Measurements from ENCODE around the gene TINAGL1.
"Not testable (repeated sequence)": the region's sequence is repeated elsewhere in the genome, so short reads cannot be mapped to it uniquely, and the experiment has no call there.

TINAGL1 gene

DNA sequence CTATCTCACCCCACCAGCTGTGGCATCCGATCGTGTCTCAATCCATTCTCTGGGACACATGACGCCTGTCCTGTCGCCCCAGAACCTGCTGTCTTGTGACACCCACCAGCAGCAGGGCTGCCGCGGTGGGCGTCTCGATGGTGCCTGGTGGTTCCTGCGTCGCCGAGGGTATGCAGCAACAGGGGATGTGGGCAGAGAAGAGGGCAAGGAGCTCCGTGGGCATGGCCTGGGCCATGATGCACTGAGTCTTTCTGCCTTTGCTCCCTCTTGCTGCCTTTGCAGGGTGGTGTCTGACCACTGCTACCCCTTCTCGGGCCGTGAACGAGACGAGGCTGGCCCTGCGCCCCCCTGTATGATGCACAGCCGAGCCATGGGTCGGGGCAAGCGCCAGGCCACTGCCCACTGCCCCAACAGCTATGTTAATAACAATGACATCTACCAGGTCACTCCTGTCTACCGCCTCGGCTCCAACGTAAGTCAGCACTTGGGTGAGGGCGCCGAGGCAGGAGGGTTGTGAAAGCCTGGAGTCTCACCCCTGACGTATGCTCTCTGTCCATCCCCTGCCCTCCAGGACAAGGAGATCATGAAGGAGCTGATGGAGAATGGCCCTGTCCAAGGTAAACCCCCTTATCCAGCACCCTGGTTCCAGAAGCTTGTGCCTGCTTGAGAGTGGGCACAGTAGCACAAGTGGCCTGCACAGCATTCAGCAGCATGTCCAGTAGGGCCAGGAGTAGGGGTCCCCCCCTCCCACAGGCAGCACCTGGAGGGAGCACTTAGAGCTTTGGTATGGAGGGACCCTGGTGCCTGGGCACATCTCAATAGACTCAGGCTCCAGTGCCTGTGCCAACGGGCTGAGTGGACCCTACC is 8.8 kb downstream of the TINAGL1 start:
- DNase-seq, result no peak

DNA sequence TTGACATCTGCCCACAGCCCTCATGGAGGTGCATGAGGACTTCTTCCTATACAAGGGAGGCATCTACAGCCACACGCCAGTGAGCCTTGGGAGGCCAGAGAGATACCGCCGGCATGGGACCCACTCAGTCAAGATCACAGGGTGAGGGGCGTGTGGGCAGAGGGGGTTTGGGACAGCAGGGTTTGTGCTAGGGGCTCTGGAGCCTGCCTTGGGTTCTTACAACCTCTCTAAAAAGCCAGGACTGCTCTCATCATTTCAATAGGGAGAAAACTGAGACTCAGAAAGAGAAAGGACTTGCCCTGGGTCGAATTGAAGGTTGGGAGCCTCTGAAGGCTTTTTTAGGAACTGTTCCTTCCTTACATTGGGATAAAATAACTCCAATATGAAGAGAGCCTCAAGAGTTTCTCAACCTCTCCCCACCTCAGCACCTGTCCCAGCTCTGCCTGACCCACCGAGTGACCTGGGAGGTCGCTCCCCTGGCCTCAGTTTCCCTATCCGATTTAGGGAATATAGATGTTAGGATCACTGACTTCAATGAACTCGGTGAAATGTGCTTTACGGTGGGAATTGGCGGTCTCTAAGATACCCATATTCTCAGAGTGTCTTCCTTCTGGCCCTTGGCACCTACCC is 9.5 kb downstream of the TINAGL1 start:
- no peak for DNase-seq

- DNase-seq, result no peak
Observed at GRCh38 chr1:31586376-31587327, 10.3 kb downstream of the TINAGL1 start.

DNA sequence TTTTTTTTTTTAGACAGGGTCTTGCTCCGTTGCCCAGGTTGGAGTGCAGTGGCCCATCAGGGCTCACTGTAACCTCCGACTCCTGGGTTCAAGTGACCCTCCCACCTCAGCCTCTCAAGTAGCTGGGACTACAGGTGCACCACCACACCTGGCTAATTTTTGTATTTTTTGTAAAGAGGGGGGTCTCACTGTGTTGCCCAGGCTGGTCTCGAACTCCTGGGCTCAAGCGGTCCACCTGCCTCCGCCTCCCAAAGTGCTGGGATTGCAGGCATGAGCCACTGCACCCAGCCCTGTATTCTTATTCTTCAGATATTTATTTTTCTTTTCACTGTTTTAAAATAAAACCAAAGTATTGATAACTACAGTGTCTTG is 11.0 kb downstream of the TINAGL1 start:
- DNase-seq, result not testable (repeated sequence)

GRCh38 chr1:31587720-31588423 is 11.6 kb downstream of the TINAGL1 start:
- peak; percentile 29 for DNase-seq

- no peak for DNase-seq
Observed at GRCh38 chr1:31588751-31589515, 12.6 kb downstream of the TINAGL1 start.

DNA sequence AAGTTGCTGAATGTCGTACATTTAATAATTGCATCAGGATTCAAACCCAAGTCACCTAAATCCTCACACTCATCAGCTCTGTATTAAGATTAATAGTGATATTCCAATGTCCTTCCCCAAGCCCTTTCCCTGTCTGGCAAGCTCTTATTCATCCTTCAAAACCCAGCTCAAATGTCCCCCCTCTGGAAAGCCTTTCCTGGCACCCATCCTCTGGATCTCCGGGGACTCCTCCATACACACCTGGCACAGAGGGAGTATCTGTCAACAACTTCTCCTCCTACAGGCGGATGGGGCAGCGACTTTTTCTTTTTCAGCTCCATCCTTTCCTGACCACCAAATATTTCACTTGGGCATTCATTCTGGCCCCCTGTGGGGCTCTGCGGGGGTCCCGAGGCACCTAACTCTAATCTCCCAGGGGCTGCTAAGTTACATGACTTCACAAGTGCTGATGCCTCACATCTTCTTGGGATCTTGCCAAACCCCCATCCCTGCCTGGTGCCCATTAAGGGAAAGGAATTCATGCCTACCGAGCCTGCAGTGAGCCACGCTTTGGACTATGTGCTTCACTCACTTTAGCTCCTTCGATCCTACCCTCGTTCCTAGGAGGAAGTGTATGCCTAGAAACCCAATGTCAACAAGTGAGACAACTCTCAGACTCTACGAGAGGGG is 15.2 kb downstream of the TINAGL1 start:
- DNase-seq, result peak; percentile 33

- DNase-seq, result no peak
Observed at GRCh38 chr1:31592132-31592531, 15.8 kb downstream of the TINAGL1 start.

GRCh38 chr1:31593136-31593665 is 16.9 kb downstream of the TINAGL1 start:
- DNase-seq, result no peak

DNA sequence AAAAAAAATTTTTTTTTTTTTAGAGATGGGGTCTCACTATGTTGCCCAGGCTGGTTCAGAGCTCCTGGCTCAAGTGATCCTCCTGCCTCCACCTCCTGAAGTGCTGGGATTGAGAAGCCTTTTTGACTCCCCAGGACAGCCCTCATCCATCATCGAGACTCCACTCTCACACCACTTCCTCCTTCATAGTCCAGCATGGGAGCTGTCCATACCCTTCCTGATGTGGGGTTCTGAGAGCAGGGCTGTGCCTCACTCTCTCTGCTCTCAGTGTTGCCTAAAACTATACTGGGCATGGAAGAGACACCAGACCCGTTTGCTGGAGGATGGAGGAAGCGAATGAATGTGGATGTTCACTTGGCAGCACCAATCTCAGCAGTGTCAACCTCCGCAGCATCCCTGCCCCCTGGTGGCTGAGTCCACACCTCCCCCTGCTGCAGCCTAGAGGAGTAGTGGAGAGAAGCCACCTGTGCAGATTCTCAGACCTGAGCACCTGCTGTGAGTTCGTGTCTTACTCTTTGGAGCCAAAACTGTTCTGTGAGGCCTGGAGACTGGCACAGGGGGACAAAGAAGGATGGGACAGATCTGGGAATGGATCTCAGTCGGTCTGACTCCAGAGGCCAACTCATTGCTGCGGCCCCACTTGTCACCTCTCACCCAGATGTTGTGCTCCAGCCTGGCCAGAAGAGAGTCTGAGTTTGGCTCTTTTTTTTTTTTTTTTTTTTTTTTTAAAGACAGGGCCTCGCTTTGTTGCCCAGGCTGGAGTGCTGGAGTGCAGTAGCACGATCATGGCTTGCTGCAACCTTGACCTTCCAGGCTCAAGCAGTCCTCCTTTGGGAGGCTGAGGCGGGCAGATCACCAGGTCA is 17.7 kb downstream of the TINAGL1 start:
- DNase-seq, result peak; percentile 40

- DNase-seq, result no peak
Observed at GRCh38 chr1:31595836-31596736, 19.8 kb downstream of the TINAGL1 start.

DNA sequence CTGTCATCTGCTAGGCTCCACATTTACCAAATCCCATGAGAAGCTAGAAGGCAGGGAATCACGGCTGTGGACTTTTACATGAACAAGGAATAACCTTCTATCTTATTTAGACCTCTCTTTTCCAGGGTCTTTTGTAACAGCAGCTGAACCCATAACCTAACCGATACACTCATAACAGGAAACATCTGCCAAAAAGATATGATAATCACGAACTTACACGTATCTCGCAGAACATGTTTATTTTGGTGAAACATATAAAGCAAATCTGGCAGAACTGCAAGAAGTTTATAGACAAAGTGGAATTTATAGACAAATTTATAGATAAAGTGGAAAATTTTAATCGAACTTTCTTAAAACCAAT is 20.4 kb downstream of the TINAGL1 start:
- no peak for DNase-seq

DNA sequence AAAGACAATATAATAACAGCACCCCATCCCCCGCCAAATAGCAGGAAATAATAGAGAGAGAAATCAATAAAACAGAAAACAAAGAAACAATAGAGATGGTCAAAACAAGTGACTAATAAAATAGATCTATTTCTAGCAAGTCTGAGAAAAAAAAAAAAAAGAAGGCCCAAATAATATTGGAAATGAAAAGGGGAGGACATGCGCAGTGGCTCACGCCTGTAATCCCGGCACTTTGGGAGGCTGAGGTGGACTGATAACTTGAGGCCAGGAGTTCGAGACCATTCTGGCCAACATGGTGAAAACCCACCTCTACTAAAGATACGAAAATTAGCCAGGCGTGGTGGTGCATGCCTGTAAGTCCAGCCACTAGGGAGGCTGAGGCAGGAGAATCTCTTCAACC is 22.7 kb downstream of the TINAGL1 start:
- no peak for DNase-seq

DNA sequence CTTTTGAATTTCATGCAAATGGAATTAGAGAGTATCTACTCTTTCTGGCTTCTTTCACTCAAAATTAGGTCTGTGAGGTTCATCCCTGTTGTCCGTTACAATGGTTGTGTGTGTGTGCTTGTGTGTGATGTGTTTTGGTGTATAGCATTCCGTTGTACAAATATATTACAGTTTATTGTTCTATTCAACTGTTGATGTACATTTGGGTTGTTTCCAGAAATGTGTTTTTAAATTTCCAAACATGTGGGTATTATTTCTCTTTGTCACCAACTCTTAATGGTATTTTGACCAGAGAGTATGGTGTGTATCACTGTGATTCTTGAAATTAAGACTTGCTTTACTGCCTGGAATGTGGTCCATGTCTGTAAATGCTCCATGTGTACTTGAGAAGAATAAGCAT is 24.3 kb downstream of the TINAGL1 start:
- no peak for DNase-seq

DNA sequence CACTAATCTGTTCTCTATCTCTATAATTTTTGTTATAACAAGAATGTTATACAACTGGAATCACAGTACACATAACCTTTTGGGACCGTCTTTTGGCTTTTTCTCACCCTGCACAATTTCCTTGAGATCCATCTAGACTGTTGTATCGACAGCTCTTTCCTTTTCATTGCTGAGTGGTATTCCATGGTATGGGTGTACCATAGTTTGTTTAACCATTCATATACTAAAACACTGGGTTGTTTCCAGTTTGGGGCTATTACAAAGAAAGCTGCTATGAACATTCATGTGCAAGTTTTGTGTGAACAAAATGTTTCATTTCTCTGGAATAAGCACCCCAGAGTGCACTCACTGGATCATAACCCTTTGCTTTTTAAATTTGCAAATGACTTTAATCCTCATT is 25.8 kb downstream of the TINAGL1 start:
- DNase-seq, result no peak

DNA sequence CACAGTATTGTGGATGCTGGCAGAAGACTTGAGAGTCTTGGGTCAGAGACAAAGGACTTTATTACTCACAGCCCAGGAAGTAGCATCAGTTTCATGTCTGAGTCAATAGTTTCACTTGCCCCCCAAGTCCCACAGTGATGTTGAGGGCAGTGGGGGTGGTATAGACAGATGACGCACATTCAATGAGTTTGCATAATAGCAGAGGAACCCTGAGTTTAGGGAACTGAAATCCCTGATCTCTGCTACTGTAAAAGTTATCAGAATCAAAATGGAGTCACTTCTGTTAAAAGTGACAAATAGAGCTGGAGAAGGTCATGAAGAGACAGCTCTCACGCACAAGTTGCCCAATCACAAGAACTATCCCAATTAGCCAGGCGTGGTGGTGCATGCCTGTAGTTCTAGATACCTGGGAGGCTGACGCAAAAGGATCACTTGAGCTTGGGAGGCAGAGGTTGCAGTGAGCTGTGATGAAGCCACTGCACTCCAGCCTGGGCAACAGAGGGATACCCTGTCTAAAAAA is 29.7 kb downstream of the TINAGL1 start:
- DNase-seq, result no peak

- no peak for DNase-seq
Observed at GRCh38 chr1:31607360-31607759, 31.0 kb downstream of the TINAGL1 start.

DNA sequence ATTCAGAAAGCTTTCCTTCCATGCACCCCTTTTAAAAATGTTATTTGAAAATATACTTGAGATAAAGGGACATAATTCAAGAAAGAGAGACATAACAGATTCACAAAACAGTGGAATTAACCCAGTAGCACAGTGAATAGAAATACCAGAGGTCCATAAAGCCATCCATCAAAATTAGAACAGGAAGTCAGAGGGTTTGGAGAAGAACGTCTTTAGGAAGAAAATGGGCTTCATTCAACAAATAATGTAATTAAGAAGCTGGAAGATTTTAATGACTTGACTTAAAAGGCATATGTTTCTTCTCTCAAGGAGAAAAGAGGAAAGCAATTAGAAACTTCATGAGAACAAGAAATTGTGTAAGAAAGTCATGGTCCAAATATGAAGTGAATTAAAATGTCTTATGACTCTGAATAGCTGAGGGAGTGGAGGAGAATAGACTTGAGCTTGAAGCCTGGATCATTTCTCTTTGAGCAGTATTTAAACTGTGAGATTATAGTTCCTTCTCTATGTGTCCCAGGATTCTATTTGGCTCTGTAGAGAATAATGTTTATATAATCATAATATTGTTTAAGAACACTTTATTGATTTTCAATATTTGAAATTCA is 33.3 kb downstream of the TINAGL1 start:
- no peak for DNase-seq
